ENCODE data around the gene SRL. TPM values are rescaled to one million over a fixed set of nuclear protein-coding genes. Genes with fewer than 3 reads are reported as not detected.

SRL gene
- total and polyA plus RNA-seq, 2 of the 13 experiments (the other 11 are each of a cell fraction or from before 2014, with no cell fraction given), result 0.05 TPM; not detected in 1

DNA sequence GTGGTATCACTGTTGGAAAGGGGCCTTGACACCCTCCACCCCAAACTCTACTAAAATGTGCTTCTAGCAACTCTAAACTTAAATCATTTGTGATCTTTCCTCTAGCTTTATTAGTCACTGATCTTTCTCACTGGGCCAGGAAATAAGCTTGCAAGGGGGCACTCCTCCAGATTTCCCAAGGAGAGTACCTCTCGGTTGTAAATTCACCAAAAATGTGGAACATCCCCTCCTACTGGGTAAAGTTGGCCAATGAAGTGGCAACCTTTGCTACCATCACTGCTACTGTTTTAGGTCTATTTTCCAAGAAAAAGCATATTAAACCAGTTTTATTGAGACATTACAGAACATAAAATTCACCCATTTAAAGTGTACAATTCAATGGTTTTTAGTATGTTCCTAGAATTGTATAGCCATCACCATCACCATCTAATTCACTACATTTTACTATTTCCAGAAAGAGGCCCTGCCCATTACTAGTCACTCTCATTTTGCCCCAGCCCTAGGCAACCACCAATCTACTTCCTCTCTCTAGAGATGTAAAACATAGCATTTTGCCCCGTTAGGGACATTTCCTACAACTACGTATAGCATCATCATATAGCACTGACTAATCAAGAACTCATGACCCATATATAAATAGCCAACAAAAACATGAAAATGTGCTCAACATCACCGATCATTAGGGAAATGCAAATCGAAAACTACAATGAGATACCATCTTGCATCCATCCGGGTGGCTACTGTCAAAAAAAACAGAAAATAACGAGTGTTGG lies 81.0 kb downstream of the SRL start:
- no peak overlapping the region for H3K4me2 ChIP-seq (ENCODE audit: low read depth, low read length)
- H3K79me2 ChIP-seq (ENCODE audit: insufficient read depth, low read length), result no peaks in the 10 kb centered on the region
- no peaks in the 10 kb centered on the region; a peak in 1 of 5 replicates for H3K27me3 ChIP-seq (ENCODE audit: control insufficient read depth in 1 of 2, insufficient read depth in 2 of 2, low read length in 2 of 2)
- no peak overlapping the region for H3K9ac ChIP-seq (ENCODE audit: insufficient read depth, low read depth, low read length)
- ChIA-PET CTCF (ENCODE audit: low intra/inter-chr PET ratio, low total read pairs) (no interaction called here), POLR2A (no interaction called here)
- ATAC-seq (no peak), FAIRE-seq (no peak), DNase-seq (ENCODE audit: low spot score) (no peak)
- TF ChIP-seq STAG1 (CRISPR knock-in tag; IDR thresholded peaks at IDR 0.05), result 0 out of 2 replicates have a peak, but pooled peaks have one; percentile 15
- TF ChIP-seq, protein P1, sequence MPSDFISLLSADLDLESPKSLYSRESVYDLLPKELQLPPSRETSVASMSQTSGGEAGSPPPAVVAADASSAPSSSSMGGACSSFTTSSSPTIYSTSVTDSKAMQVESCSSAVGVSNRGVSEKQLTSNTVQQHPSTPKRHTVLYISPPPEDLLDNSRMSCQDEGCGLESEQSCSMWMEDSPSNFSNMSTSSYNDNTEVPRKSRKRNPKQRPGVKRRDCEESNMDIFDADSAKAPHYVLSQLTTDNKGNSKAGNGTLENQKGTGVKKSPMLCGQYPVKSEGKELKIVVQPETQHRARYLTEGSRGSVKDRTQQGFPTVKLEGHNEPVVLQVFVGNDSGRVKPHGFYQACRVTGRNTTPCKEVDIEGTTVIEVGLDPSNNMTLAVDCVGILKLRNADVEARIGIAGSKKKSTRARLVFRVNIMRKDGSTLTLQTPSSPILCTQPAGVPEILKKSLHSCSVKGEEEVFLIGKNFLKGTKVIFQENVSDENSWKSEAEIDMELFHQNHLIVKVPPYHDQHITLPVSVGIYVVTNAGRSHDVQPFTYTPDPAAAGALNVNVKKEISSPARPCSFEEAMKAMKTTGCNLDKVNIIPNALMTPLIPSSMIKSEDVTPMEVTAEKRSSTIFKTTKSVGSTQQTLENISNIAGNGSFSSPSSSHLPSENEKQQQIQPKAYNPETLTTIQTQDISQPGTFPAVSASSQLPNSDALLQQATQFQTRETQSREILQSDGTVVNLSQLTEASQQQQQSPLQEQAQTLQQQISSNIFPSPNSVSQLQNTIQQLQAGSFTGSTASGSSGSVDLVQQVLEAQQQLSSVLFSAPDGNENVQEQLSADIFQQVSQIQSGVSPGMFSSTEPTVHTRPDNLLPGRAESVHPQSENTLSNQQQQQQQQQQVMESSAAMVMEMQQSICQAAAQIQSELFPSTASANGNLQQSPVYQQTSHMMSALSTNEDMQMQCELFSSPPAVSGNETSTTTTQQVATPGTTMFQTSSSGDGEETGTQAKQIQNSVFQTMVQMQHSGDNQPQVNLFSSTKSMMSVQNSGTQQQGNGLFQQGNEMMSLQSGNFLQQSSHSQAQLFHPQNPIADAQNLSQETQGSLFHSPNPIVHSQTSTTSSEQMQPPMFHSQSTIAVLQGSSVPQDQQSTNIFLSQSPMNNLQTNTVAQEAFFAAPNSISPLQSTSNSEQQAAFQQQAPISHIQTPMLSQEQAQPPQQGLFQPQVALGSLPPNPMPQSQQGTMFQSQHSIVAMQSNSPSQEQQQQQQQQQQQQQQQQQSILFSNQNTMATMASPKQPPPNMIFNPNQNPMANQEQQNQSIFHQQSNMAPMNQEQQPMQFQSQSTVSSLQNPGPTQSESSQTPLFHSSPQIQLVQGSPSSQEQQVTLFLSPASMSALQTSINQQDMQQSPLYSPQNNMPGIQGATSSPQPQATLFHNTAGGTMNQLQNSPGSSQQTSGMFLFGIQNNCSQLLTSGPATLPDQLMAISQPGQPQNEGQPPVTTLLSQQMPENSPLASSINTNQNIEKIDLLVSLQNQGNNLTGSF (CRISPR knock-in tag; IDR thresholded peaks at IDR 0.05), result no peak
- WGBS (ENCODE audit: low lambda C conversion rate), result 71% methylated on average over 7 of the region's 7 CpGs
- intact Hi-C loops (cut with micrococcal nuclease; ENCODE audit: unreplicated experiment), result no loop called here
- no peak overlapping the region for H3K27ac ChIP-seq (ENCODE audit: extremely low read length, insufficient read depth, low read length)
- in situ Hi-C loops (cut with HindIII; ENCODE audit: extremely low pct_ligation_motif_present, low pct_unique_long_range_greater_than_20kb), result no loop called here
- H3K36me3 ChIP-seq (replicated peaks in 1 of 2; ENCODE audit: control insufficient read depth in 1 of 2, insufficient read depth in 2 of 2, low read length in 2 of 2), result no peaks in the 10 kb centered on the region
- no peaks in the 10 kb centered on the region for H3K9me3 ChIP-seq (ENCODE audit: low read length)
- H3K4me3 ChIP-seq (replicated peaks in 1 of 3; ENCODE audit: insufficient read depth in 1 of 3, low read depth in 2 of 3, low read length in 3 of 3), result no peak overlapping the region
- peaks cover 30% of the 10 kb centered on the region for H3K4me1 ChIP-seq (ENCODE audit: insufficient read depth, low read length)
- no peak overlapping the region for H2AFZ ChIP-seq (ENCODE audit: low read length)
- BruUV-seq (replicated peaks), result no TSS peak
- no peaks in the 10 kb centered on the region for H4K20me1 ChIP-seq (ENCODE audit: insufficient read depth, low read length)

All from HepG2 (cell line).